CD1c-positive myeloid dendritic cell (primary cell): Measurements from ENCODE around the gene CAT.
A peak's percentile ranks its signal among the peaks of the same experiment; 100 is the strongest.

Experiments used
- DNase-seq: peaks from one replicate; pipeline ENCODE4 v3.0.0-alpha.2; 2016; ENCODE audit errors: extremely low spot score

Gene CAT

GRCh38 chr11:34425360-34425759 is 13.4 kb upstream of the CAT start:
- no peak for DNase-seq

DNA sequence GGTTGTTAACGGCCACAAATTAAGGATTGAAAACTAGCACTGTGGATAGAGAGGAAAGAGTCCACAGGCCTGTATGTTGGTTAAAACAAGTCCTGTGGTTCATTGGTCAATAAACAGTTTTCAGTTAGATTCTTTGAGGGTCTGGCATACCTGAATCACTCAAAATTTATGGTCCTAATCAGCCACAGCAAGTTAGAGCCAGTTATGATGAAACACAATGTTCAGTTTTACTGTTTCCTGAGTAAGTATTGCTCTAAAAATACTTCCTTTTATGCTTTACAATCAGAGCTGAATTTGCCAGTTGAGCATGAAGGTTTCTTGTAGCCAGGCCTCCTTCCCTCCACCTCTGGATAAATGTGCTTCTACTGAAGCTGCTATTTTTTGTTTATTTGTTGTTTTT is 12.9 kb upstream of the CAT start:
- DNase-seq = peak; percentile 36

DNA sequence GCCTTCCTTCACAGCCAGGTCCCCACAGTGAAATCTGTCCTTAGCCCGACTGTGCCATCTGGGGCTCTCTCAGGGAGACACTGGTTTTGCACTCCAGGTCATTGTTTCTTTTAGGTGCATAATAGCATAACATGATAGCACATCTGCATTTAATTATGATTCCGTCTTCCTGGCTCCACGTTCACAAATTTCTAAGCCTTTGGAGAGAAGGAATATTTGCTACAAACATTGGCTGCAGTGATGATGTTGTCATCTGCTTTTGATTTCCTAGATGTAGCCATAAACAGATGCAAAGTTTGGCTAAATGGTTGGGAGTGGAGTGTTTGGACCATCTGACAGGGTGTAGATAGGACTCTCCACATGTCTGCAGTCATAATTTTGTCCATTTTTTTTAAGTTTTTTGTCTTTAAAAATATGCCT is 12.0 kb upstream of the CAT start:
- DNase-seq = no peak

DNA sequence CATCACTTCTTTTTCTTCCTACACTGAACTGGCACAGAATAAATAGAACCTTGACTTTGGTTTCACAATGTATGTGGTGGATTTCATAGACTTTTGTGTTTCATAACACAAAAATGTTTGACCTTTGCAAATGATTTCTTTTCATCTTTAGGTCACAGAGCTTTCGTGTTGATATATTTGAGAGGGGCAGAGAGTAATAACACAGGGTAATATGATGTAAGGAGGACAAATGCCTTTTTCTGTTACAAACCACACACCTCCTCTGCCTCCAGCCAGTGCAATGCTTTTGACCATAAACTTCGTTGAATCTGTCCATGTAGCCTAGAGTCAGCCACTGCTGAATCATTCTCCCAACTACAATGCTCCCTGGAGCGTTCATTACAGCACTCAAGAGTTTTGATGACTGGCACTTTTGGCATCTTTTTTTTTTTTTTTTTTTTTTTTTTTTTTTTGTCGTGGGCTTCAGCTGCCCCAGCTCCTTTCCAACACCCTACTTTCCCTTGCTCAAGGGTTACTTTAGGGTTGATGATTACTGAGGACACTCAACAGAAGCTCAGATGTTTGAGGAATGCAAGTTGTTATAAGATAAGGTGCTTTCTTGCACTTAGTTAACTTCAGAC is 11.4 kb upstream of the CAT start:
- peak; percentile 58 for DNase-seq

DNA sequence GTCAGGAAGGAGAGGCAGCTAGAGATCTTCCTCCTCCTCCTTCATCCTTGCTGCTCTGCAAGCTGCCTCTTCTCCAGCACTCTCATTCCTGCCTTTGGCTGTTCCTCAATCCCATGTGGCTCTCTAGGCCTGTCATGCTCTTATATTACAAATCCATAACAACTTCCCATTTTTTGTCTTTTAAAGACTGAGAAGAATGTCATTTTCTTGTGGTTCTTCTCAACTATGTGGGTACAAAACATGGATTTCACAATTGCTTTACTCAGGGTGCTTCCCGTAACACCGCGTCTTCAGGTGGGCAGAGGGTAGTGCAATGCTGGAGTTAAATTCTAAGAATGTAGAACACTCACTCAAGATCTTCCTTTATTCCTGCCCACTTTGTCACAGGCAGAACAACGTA is 6.8 kb upstream of the CAT start:
- peak; percentile 92 for DNase-seq

- peak; percentile 73 for DNase-seq
These were observed 5.9 kb upstream of the CAT start for GRCh38 chr11:34432822-34433221.

- no peak for DNase-seq
These were observed 4.8 kb upstream of the CAT start for GRCh38 chr11:34433899-34434298.

DNA sequence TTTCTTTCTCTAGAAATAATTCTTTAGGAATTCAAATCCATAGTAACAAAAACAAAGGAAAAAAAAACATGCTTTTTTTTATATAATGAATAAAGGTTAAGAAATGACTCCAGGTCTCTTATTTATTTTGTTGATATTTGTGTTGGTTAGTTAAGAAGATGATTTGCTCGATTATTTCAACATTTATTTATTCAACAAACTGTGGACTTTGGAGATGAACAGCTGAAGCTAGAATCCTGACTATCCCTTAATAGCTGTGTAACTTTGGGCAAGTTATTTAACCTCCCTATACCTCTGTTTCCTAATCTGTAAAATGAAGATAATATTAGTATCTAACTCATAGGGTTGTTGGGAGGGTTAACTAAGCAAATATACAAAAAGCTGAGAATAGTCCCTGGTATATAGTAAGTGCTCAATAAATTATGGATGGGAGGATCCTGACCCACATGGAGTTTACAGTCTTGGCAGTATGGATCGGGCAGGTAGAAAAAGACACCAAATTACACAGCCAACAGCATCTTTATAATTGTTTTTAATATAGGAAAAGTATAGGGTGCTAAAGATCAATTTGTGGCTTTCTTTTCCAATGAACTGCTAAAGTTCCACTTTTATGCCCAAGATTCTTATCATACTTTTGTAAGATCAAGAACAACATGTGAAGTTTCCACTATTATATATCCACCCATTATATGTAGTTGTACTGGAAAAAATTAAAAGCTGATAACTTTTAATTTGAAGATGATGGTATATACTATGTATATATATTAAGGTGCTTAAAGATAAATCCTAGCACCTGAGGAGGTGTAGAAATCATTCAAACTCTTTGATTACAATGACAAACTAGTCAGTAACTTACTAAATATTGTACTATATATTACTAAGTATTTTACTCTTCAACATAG is 1.3 kb upstream of the CAT start:
- no peak for DNase-seq

DNA sequence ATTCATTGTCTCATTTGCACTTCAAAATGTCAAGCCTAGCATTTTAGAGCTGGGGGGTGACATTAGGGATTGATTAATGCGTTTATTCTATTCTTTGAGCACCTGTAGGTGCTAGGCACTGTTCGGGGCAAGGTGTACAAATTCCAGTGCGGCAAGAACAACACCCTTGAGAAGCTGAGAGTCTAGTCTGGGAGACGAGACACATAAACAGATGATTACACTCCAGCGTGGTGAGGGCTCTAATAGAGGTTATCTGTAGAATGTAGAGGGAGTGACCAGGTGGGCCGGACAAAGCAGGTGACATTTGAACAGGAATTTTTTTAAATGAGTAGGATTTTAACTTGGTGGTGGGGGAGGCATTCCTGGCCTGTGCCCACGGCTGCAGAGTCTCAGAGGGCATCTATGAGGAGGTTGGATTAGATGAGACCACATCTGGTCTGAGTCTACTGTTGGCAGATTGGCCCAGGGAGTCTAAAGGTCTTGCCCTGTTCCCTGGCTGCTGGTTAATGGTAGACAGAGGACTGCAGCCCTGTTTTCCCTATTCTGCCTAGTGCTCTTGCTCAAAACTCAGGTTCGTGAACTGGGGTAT is 970 bp downstream of the CAT start:
- no peak for DNase-seq

GRCh38 chr11:34441814-34442213 is 3.1 kb downstream of the CAT start:
- DNase-seq = no peak

DNA sequence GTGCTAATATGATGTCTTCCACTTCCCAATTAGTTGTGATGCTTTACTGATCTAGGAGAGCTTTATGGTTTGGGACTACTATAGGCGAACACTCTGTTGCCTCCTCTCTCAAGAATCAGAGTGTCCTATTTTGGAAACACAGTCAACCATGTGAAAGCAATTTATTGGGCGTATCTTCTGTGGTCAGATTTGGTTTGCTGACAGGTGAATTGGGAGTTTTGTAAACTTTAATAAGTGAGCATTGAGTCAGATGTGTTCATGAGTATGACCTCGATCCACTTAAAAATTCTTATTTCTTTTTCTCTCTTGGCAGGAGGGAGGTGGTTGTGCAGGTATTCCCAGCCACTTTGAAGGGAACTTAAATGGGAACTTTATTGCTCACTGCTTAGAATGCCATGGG is 4.4 kb downstream of the CAT start:
- no peak for DNase-seq

GRCh38 chr11:34444428-34444827 is 5.7 kb downstream of the CAT start:
- no peak for DNase-seq

DNA sequence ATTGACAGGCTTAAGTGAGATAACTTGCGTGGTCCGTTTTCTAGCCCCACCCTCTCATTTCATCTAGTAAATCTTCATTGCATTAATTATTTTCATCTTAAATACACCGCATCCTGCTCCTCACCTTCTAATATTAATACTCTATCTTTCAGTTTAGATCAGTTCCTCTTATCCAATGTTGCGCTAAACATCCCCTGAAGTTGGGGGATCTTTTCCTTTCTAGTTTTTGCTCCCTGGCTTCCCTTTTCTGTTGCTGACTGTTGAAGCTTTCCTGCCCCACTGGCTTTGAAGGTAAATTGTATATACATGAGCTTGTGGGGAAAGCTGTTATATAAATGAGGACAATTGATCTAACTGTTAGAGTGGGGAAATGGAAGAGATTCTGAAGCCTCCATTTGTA is 7.2 kb downstream of the CAT start:
- DNase-seq = peak; percentile 33

GRCh38 chr11:34446386-34446785 is 7.7 kb downstream of the CAT start:
- no peak for DNase-seq

GRCh38 chr11:34447044-34447443 is 8.3 kb downstream of the CAT start:
- no peak for DNase-seq

DNA sequence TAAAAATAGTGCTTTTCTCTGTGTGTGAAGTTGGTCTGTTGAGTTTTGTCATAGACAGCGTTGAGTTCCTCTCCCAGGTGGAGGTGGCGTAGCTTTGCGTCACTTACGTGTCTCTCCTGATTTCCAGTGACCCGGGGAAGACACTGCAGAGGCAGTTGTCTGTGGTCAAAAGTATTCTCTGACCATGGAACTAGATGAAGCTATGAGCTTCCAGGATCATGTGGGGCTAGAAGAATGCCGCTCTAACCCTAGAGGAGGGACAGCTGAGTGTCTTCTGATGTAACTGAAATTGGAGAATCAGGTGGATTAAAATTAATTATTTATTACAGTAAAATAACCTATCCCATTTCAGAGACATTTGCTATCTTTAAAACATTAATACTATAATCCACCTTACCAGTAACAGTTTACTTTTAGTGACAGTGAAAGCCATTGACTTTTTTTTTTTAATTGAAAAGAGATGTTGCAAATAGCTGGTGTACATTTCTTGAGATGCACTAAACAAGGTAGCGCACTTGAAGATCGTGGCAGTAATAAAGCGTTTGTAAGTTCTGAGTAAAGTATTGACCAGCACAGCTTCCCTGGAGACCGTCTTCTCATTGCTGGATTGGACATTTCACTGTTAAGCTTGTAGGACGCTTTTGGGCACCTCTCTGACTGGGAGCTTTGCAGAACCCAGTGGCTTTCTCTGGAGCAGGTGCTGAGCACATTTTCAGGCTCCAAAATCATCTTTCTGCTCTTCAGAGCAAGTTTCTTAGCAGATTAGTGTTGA is 9.7 kb downstream of the CAT start:
- DNase-seq = no peak

DNA sequence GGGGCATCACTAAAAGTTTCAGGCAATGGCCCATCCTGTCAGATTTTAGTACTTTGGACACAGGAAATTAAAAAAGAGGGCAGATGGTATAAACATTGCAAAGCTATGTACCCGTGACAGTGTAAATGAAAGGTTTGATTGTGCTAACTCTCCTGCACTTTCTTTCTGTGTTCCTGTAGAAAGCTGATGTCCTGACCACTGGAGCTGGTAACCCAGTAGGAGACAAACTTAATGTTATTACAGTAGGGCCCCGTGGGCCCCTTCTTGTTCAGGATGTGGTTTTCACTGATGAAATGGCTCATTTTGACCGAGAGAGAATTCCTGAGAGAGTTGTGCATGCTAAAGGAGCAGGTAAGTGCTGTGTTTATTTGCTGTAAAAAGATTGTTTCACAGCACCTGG is 10.3 kb downstream of the CAT start:
- no peak for DNase-seq

GRCh38 chr11:34451053-34451452 is 12.3 kb downstream of the CAT start:
- peak; percentile 74 for DNase-seq

DNA sequence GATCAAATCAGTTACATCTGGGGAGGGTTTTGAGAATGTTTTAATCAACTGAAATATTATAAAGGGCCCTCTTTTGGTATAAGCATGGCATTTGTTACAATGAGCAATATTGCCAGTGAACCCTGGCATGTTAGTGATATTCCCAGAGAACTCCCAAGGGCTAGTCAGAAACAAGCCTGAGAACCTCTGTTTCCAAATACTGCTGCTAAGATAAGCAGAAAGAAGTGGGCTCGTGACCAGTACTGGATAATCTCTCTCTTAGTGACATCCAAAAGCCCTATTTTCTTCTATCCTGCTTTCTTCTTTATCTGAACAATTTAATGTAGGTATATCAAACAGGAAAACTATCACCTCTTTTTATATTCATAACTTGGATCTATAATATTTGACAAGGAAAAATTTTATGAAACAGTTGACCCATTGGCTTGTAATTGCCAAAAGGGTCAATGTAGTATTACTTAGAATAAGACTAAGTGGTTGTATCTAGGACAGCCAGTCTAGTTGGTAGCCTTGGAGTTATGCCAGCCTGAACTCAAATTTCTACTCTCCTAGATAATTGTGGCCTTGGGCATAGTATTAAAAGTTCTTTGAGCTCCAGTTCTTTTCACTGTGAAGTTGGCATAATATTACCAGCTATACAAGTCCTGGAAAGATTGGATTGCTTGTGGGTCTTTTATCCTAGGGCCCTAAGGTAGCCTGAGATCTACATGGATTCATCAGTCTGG is 15.7 kb downstream of the CAT start:
- DNase-seq = no peak

DNA sequence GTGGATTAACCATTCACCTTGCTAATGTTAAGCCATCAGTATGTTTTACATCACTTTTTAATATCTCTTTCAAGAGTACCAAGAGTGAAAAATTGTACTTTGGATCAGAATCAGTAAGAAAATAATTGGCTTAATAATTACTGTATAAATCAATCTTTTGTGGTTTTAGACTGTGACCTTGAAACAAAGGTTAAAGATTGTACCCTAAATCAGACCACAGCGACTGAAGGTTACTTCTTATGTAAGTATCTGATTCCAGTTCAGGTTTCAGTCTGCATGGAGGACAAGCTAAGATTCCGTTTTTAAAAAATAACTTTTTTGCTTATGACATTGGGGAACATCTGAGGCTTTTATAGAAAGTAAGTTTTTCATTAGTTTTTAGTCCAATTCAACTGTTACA is 18.9 kb downstream of the CAT start:
- no peak for DNase-seq

DNA sequence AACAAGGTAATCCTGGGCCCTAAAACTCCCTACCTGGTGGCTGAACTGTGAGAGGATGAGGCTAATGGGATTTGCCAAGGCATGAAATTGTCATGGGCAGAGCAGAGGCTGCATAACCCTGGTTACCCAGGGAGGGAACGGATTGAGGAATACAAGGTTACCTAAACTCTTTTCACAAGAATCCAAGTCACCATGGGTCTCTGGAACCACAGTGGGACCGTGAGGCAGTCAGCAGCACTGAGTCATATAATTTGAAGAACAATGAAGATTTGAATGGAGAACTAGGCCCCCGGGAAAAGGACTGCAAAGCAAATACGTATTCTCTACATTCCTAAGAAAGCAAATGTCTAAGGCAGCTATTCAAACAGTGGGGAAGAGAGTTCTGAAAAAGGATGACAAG is 19.8 kb downstream of the CAT start:
- DNase-seq = peak; percentile 24
